Vagina (tissue), 2 donors: ENCODE data around the gene MEIOB. TPM values are rescaled to one million over a fixed set of nuclear protein-coding genes. Genes with fewer than 3 reads are reported as not detected.
"Not testable (repeated sequence)": the region's sequence is repeated elsewhere in the genome, so short reads cannot be mapped to it uniquely, and the experiment has no call there.

Experiments
- DNase-seq, 2 donors: peaks; one replicate each; pipeline ENCODE4 v3.0.0-alpha.2; 2017; ENCODE audit errors: extremely low spot score in 2 of 2
- H3K27ac ChIP-seq: fragments of 200-600 bp; sonication (generic); one replicate; pipeline ENCODE4 v1.5.1; 2019
- H3K27me3 ChIP-seq: fragments of 200-600 bp; sonication (generic); one replicate; pipeline ENCODE4 v1.5.1; 2019
- H3K36me3 ChIP-seq, 2 donors: fragments of 200-600 bp; sonication (generic); one replicate each; pipeline ENCODE4 v1.5.1; 2017 to 2019
- H3K4me1 ChIP-seq: fragments of 200-600 bp; sonication (generic); one replicate; pipeline ENCODE4 v1.5.1; 2019
- H3K4me3 ChIP-seq, 2 donors: fragments of 200-600 bp; sonication (generic); 1 replicate in 1 of 2; 2 replicates in 1 of 2; pipeline ENCODE4 v1.5.1; 2016 to 2019
- H3K9me3 ChIP-seq: fragments of 200-600 bp; sonication (generic); one replicate; pipeline ENCODE4 v1.5.1; 2019
- POLR2A ChIP-seq, 2 donors: fragments of 450-650 bp; IDR thresholded peaks; one replicate each; pipeline ENCODE4 v1.6.1; 2017; ENCODE audit warnings: antibody characterized with exemption in 2 of 2, mild to moderate bottlenecking in 2 of 2, moderate library complexity in 2 of 2
- POLR2AphosphoS5 ChIP-seq, 2 donors: sonication (generic); formaldehyde crosslinking; IDR thresholded peaks; one replicate each; pipeline ENCODE4 v1.9.0; 2017; ENCODE audit warnings: antibody characterized with exemption in 2 of 2, mild to moderate bottlenecking in 2 of 2, low read depth in 1 of 2; ENCODE audit not compliant: insufficient read depth in 1 of 2
- intact Hi-C: fragments of 100-400 bp; cut with DNase I; formaldehyde crosslinking; loops from one replicate; pipeline ENCODE4 v1.15.1; 2023
- total RNA-seq: library from RNA; depleted of rRNA; stranded (reverse); fragments of >200 nt; gene quantifications from one replicate; pipeline ENCODE4 v1.2.3, GENCODE V29; 2016
- TF ChIP-seq, protein P1 (sequence below), 3 experiments: fragments of 450-650 bp in 2 of 3; fragments of 200-600 bp in 1 of 3; sonication (generic) in 1 of 3; IDR thresholded peaks; one replicate each; pipeline ENCODE4 v1.5.1; 2017 to 2019; ENCODE audit warnings: antibody characterized with exemption in 3 of 3, mild to moderate bottlenecking in 2 of 3, moderate library complexity in 2 of 3

Gene MEIOB
- total RNA-seq, 1 donor from 2014 or later: not detected

DNA sequence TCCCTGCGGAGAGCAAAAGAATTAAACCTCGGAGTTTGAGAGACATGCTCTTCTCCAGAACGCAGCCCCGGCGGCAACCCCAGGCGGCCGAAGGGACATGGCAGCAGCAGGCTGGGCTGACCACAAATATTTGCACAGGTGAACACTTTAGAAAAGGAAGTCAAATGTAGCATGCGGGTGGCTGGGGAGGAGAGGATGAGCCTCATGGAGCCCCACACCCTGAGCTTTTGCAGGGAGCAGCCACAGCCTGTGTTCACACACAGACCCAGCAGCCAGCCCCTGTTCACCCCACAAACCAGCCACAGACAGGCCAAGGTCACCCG lies 28.4 kb upstream of the MEIOB start:
- Histone ChIP-seq H3K27ac (no peak overlapping the region), H3K4me1 (no peaks in the 10 kb centered on the region), H3K4me3 (no peak overlapping the region), H3K27me3 (no peaks in the 10 kb centered on the region), H3K36me3 (no peaks in the 10 kb centered on the region), H3K9me3 (no peaks in the 10 kb centered on the region)
- TF ChIP-seq POLR2AphosphoS5 (IDR thresholded peaks at IDR 0.05; ENCODE audit: insufficient read depth in 1 of 2, low read depth in 1 of 2) (no peak), POLR2A (IDR thresholded peaks at IDR 0.05) (no peak)
- TF ChIP-seq, protein P1, sequence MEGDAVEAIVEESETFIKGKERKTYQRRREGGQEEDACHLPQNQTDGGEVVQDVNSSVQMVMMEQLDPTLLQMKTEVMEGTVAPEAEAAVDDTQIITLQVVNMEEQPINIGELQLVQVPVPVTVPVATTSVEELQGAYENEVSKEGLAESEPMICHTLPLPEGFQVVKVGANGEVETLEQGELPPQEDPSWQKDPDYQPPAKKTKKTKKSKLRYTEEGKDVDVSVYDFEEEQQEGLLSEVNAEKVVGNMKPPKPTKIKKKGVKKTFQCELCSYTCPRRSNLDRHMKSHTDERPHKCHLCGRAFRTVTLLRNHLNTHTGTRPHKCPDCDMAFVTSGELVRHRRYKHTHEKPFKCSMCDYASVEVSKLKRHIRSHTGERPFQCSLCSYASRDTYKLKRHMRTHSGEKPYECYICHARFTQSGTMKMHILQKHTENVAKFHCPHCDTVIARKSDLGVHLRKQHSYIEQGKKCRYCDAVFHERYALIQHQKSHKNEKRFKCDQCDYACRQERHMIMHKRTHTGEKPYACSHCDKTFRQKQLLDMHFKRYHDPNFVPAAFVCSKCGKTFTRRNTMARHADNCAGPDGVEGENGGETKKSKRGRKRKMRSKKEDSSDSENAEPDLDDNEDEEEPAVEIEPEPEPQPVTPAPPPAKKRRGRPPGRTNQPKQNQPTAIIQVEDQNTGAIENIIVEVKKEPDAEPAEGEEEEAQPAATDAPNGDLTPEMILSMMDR (IDR thresholded peaks at IDR 0.05): no peak
- intact Hi-C loops: no loop called here
- no peak for DNase-seq

DNA sequence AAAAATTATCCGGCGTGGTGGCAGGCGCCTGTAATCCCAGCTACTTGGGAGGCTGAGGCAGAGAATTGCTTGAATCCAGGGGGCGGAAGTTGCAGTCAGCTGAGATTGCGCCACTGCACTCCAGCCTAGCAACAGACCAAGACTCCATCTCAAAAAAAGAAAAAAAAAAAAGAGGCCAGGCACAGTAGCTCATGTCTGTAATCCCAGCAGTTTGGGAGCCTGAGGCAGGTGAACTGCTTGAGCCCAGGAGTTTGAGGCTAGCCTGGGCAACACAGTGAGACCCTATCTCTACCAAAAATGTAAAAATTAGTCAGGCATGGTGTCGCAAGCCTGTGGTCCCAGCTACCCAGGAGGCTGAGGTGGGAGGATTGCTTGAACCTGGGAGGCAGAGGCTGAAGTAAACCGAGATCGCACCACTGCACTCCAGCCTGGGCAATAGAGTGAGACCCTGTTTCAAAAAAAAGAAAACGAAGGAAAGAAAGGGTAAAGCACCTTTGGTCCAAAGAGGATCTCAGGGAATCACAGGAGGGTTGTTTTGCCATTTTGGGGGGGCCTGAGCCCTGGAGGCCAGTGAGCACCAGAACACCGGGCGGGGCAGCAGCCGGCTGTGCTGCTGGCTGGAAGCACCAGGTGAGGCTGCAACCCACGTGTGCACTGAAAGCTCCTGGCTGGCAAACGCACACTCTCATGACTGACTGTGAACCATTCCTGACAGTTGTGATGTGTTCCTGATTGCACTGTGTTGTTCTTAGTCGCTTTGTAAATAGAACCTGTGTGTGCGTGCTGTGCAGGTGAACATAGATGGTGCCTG lies 27.9 kb upstream of the MEIOB start:
- Histone ChIP-seq H3K36me3 (no peaks in the 10 kb centered on the region), H3K4me3 (no peak overlapping the region), H3K27ac (no peak overlapping the region), H3K27me3 (no peaks in the 10 kb centered on the region), H3K9me3 (no peaks in the 10 kb centered on the region), H3K4me1 (no peaks in the 10 kb centered on the region)
- TF ChIP-seq POLR2AphosphoS5 (IDR thresholded peaks at IDR 0.05; ENCODE audit: insufficient read depth in 1 of 2, low read depth in 1 of 2) (no peak), POLR2A (IDR thresholded peaks at IDR 0.05) (no peak)
- TF ChIP-seq, protein P1 (IDR thresholded peaks at IDR 0.05): no peak
- DNase-seq: peak in 1 of 2 donors; percentile 88
- intact Hi-C loops: no loop called here

DNA sequence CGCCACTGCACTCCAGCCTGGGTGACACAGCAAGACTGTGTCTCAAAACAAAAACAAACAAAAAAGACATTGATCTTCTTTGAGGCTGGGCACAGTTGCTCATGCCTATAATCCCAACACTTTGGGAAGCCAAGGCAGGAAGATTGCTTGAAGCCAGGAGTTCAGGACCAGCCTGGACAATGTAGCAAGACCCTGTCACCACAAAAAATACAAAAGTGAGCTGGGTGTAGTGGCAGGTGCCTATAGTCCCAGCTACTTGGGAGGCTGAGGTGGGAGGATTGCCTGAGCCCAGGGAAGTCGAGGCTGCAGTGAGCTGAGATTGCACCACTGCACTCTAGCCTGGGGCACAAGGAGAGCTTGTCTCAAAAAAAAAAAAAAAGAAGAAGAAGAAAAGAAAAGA lies 25.7 kb upstream of the MEIOB start:
- H3K9me3 ChIP-seq, intact Hi-C loops, H3K27ac ChIP-seq, H3K4me3 ChIP-seq, H3K27me3 ChIP-seq, H3K36me3 ChIP-seq, DNase-seq, H3K4me1 ChIP-seq: not testable (repeated sequence)

DNA sequence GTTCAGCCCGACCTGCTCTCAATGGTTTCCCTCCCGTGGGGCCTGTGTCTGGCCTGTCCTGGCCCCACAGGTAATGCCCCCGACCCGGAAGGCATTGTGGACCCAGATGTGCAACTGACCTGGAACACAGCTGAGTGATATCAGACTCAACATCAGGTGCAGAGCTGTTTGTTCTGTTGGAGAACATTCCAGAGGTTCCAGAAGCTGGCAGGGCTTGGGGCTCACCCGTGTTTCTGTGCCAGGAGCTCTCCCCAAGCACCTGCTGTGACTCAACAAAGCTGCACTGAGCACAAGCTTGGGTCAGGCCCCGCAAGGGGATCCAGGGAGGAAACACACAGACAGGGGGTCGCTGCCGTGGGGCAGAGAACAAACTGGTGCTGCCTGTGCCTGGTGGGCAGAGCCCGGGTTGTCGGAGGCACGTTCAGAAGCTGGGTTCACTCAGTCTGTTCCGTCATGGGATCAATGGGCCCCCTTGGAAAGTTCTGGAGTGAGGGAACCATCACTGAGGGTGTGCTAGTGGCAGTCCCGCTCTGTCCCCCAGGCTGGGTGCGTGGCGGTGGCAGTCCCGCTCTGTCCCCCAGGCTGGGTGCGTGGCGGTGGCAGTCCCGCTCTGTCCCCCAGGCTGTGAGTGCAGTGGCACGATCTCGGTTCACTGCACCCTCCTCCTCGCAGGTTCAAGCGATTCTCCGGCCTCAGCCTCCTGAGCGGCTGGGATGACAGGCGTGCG lies 24.1 kb upstream of the MEIOB start:
- TF ChIP-seq, protein P1 (IDR thresholded peaks at IDR 0.05): no peak
- TF ChIP-seq POLR2AphosphoS5 (IDR thresholded peaks at IDR 0.05; ENCODE audit: insufficient read depth in 1 of 2, low read depth in 1 of 2) (peak in 1 of 2 donors; percentile 39), POLR2A (IDR thresholded peaks at IDR 0.05) (no peak)
- Histone ChIP-seq H3K9me3 (no peaks in the 10 kb centered on the region), H3K36me3 (no peaks in the 10 kb centered on the region), H3K4me1 (no peaks in the 10 kb centered on the region), H3K27ac (no peak overlapping the region), H3K27me3 (no peaks in the 10 kb centered on the region), H3K4me3 (no peak overlapping the region)
- intact Hi-C loops: no loop called here
- peak in 1 of 2 donors; percentile 82 for DNase-seq

DNA sequence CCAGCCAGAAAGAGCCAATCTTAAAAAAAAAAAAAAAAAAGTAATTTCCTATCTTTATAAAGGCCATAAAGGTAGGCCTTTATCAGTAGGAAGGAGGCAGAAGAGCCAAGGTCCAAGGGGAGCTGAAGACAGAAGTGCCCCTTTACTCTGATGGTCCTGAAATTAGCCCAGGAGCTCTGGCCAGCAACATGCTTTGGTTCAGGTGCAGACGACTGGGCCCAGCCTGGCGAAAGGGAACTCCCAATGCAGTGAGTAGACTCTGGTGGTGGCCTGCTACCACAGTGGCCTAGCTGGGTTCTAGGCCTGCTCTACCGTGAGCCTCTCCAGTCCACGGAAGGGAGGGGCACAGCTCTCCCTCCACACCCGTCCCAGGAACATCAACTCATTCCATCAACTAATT lies 23.1 kb upstream of the MEIOB start:
- TF ChIP-seq, protein P1 (IDR thresholded peaks at IDR 0.05): no peak
- no peak for TF ChIP-seq POLR2AphosphoS5 (IDR thresholded peaks at IDR 0.05; ENCODE audit: insufficient read depth in 1 of 2, low read depth in 1 of 2)
- no peak for TF ChIP-seq POLR2A (IDR thresholded peaks at IDR 0.05)
- Histone ChIP-seq H3K4me3 (no peak overlapping the region), H3K27me3 (no peaks in the 10 kb centered on the region), H3K4me1 (no peaks in the 10 kb centered on the region), H3K27ac (no peak overlapping the region), H3K36me3 (no peaks in the 10 kb centered on the region), H3K9me3 (no peaks in the 10 kb centered on the region)
- DNase-seq: no peak
- intact Hi-C loops: no loop called here
